AG08395 (cell line): ENCODE measurements around the gene LRRTM4.
"Not testable (repeated sequence)": the region's sequence is repeated elsewhere in the genome, so short reads cannot be mapped to it uniquely, and the experiment has no call there.

Experiments used
- DNase-seq: peaks from one replicate; pipeline ENCODE4 v3.0.0; 2012; ENCODE audit warnings: mixed read lengths, low spot score

Gene LRRTM4

DNA sequence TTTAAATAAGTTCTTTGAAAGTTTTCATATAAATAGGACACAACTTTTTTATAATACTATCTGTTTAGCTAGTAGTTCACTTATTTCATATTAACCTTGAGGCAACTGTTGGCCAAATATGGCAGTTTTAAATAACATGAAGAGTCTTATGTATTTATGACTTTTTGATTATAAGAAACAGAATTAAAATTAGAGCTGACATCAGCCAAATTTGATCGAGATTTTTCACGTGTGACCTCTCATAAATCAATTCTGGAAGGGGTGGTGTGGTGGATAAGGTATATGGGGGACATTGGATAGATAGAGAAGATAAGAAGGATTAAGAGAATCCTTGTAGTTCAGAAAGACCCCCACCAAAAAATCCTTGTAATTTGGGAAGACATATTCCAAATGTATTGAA lies 776.6 kb downstream of the LRRTM4 start:
- DNase-seq = no peak

DNA sequence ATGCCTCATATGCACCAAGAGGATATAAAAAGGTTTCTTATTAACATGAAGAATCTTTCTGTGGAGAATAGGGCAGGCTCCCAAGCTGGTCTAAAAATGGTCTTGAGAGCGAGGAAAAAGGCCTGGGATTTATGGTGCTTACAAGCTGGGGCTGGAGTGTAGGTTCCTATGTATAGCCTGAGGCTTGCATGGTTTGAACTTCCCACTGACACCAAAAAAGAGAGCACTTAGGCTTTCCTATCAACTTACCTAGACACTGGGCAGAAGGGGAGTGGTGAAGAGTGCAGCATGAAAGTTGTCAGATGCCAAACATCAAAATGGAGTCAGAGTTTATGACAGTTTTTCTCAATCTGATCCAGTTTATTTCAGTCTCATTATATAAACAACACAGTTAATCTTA lies 784.6 kb downstream of the LRRTM4 start:
- no peak for DNase-seq

DNA sequence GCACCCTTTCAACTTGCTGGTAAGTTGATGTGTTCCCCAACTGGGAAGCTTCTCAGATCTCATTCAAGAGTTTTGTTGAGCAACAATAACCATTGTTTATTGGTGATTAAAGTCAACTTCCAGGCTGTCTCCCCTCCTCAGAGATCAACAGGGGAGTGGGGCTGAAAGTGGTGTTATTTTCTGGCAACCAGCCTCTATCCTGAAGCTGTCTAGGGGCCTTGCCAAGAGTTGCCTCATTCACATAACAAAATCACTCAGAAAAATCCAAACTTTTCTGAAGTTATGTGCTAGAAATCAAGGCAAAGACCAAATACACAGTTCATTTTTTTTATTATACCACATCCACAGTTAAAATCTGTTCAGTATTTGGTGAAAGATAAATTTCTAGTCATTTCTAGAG lies 788.4 kb downstream of the LRRTM4 start:
- DNase-seq = no peak

DNA sequence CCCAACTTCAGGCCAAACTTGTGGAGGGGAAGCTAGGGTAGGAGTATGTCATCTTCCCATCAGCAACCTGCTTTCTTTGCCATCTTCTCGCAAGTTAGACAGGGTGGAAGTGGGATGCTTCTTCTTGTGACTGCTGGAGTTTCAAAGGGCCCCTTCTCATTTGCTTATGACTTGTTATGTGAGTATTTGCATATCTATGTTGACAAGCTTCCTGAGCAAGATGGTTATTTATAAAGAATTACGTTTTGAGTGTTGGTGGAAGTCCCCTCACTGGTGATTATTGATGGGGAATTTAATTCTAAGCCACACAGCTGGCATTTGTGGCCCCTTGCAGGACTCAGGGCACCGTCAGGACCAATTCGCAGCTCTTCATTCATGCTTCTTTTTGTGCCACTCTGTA lies 791.0 kb downstream of the LRRTM4 start:
- no peak for DNase-seq

DNA sequence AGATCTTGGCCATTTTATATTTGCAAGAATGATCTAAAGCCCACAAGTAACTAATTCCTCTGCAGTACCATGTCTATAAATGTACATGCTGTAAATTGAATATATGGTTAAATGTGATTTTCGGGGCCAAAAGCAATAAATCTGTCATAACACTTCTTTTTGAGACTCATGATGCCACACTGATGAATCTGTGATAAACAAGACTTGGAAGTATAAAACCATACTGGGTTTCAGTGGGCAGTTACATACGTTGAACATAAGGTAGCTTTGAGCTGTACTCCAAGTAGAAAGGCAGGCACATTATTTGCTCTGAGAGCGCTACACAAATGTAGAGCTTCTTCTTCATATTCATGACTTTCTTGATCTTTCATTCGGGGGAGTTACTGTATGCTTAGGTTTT lies 792.2 kb downstream of the LRRTM4 start:
- no peak for DNase-seq

DNA sequence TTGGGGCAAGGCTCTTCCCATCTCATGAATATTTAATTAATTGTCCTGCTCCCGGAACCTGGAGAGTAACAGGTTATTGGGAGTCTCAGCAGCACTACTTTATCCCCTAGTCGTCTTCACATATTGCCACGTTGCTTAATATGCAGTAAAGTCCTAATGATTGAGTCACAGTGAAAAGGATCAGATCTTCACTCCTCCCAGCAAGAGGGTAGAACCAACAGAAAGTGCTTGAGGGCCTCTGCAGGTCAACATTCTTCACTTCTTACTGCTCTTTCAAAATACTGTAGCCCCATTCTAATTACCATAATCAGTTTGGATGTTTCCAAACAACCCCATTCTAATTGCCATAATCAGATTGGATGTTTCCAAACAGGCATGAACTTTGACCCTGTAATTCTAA lies 801.0 kb downstream of the LRRTM4 start:
- DNase-seq = no peak

DNA sequence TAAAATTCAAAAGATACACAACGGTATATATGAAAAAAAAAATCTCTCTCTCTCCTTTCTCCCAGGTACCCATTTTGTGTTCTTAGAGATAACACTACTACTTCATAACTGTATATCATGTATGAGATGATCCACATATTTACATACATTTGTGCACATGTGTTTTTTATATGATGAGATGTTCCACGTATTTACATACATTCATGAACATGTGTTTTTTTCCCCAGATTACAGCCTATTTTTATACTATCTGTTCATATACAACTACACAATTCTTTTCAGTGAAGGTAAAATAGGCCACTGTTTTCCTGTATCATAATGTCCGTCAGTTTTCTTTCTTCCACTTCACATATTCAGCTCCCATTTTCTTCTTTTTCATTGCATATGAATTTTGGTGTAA lies 808.9 kb downstream of the LRRTM4 start:
- no peak for DNase-seq

DNA sequence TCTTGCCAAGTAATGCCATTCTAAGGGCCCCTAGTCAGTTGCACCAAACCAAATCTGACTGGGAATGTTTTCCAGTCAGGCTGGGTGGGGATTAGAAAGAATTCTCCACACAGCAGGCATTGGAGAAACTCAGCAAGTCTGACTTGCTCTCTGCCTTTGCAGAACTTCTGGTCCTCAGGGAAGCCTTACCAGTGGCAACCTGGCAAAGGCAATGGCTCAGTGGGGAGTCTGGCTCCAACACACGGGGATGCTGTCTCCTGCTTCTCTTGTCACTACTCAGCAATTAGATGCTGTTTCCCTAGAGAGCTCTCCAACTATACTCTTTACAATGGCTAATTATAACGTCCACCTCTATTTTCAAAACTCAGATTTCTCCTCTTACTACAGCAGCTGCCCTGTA lies 810.7 kb downstream of the LRRTM4 start:
- no peak for DNase-seq

DNA sequence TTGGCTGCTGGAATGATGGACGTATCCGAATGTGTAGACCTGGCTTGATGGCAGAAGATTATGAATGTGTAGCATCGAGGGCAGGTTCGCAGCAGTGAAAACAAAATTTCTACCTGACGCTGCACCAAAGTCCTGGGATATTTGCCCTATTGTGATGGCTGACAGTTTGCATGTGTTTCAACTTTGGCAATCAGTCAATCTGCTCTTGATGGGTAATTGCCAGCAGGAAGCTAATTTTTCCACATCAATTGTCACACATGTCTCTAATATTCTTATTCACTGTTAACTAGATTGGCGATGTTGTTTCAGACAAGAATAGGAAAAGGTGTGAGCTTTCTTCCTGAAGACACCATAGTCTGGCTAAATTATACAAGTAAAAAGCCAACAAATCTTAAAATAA lies 821.3 kb downstream of the LRRTM4 start:
- no peak for DNase-seq

DNA sequence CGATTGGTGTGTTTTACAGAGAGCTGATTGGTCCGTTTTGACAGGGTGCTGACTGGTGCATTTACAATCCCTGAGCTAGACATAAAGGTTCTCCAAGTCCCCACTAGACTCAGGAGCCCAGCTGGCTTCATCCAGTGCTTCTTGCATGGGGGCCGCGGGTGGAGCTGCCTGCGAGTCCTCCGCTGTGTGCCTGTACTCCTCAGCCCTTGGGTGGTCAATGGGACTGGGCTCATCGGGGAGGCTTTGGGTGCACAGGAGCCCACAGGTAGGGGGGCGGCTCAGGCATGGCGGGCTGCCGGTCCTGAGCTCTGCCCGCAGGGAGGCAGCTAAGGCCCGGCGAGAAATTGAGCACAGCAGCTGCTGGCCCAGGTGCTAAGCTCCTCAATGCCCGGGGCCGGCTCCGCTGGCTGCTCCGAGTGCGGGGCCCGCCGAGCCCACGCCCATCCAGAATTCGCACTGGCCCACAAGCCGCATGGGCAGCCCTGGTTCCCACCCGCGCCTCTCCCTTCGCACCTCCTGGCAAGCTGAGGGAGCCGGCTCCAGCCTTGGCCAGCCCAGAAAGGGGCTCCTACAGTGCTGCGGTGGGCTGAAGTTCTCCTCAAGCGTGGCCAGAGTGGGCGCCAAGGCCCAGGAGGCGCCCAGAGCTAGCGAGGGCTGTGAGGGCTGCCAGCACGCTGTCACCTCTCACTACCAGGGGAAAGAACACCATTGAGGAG lies 824.0 kb downstream of the LRRTM4 start:
- not testable (repeated sequence) for DNase-seq
